Measurements from ENCODE around the gene RHEB.

The RHEB gene

GRCh38 chr7:151426904-151427704 is 92.6 kb downstream of the RHEB start:
- no peak overlapping the region for H3K4me3 ChIP-seq (ENCODE audit: low read length)
- no peak for DNase-seq (ENCODE audit: low read depth, low spot score)

- H3K4me3 ChIP-seq (ENCODE audit: low read length): no peak overlapping the region
- DNase-seq (ENCODE audit: low read depth, low spot score): no peak
Observed at GRCh38 chr7:151426441-151426903, 93.2 kb downstream of the RHEB start.

- DNase-seq (ENCODE audit: low read depth, low spot score): no peak
- H3K4me3 ChIP-seq (ENCODE audit: low read length): no peak overlapping the region
Observed at GRCh38 chr7:151425670-151426440, 93.8 kb downstream of the RHEB start.

- no peak for DNase-seq (ENCODE audit: low read depth, low spot score)
Observed at GRCh38 chr7:151424799-151425198, 94.9 kb downstream of the RHEB start.

GRCh38 chr7:151423936-151424335 is 95.8 kb downstream of the RHEB start:
- no peak overlapping the region for H3K4me3 ChIP-seq (ENCODE audit: low read length)
- DNase-seq (ENCODE audit: low read depth, low spot score): no peak

More at GRCh38 chr7:151424799-151425198, 94.9 kb downstream of the RHEB start:
- no peak overlapping the region for H3K4me3 ChIP-seq (ENCODE audit: low read length)

- DNase-seq (ENCODE audit: low read depth, low spot score): no peak
- H3K4me3 ChIP-seq (ENCODE audit: low read length): no peak overlapping the region
Observed at GRCh38 chr7:151423226-151423625, 96.5 kb downstream of the RHEB start.

- no peak overlapping the region for H3K4me3 ChIP-seq (ENCODE audit: low read length)
- no peak for DNase-seq (ENCODE audit: low read depth, low spot score)
Observed at GRCh38 chr7:151422212-151422611, 97.5 kb downstream of the RHEB start.

- H3K4me3 ChIP-seq (ENCODE audit: low read length): no peak overlapping the region
- no peak for DNase-seq (ENCODE audit: low read depth, low spot score)
Observed at GRCh38 chr7:151420144-151420543, 99.6 kb downstream of the RHEB start.

GRCh38 chr7:151416941-151417315 is 102.8 kb downstream of the RHEB start:
- no peak for DNase-seq (ENCODE audit: low read depth, low spot score)

GRCh38 chr7:151416112-151416940 is 103.4 kb downstream of the RHEB start:
- H3K4me3 ChIP-seq (ENCODE audit: low read length): no peak overlapping the region
- DNase-seq (ENCODE audit: low read depth, low spot score): no peak

More at GRCh38 chr7:151416941-151417315, 102.8 kb downstream of the RHEB start:
- no peak overlapping the region for H3K4me3 ChIP-seq (ENCODE audit: low read length)
